Heart right ventricle (tissue), 16 donors: Measurements from ENCODE around the gene LRP1B. TPM values are rescaled to one million over a fixed set of nuclear protein-coding genes. Genes with fewer than 3 reads are reported as not detected.

Experiments used
- ATAC-seq, 8 donors: fragments of 200-7000 bp; cut with Tn5 transposase; one replicate each; pipeline ENCODE4 v1.9.1; 2020; ENCODE audit warnings: mild to moderate bottlenecking in 8 of 8, moderate library complexity in 8 of 8, moderate number of reproducible peaks in 1 of 8
- DNase-seq, 2 donors: peaks; one replicate each; pipeline ENCODE4 v3.0.0-alpha.2; 2020
- H3K27ac ChIP-seq, 10 donors: fragments of 200-600 bp; sonication (generic) in 2 of 10; one replicate each; pipeline versions ENCODE4 v1.5.0 to v1.8.0; 2020 to 2022; ENCODE audit warnings: mild to moderate bottlenecking in 3 of 10
- H3K27me3 ChIP-seq, 7 donors: fragments of 200-600 bp; one replicate each; pipeline ENCODE4 v1.8.0; 2021 to 2022; ENCODE audit warnings: mild to moderate bottlenecking in 2 of 7
- H3K36me3 ChIP-seq, 9 donors: fragments of 200-600 bp; sonication (generic) in 1 of 9; one replicate each; pipeline versions ENCODE4 v1.5.0 to v1.8.0; 2020 to 2022; ENCODE audit warnings: mild to moderate bottlenecking in 2 of 9
- H3K4me1 ChIP-seq, 9 donors: fragments of 200-600 bp; sonication (generic) in 1 of 9; one replicate each; pipeline versions ENCODE4 v1.5.0 to v1.8.0; 2020 to 2022; ENCODE audit warnings: mild to moderate bottlenecking in 4 of 9
- H3K4me3 ChIP-seq, 10 donors: fragments of 200-600 bp; sonication (generic) in 2 of 10; one replicate each; pipeline versions ENCODE4 v1.5.0 to v1.8.0; 2020 to 2022; ENCODE audit warnings: mild to moderate bottlenecking in 7 of 10, moderate library complexity in 2 of 10
- H3K9me3 ChIP-seq, 11 donors: fragments of 200-600 bp in 10 of 11; sonication (generic) in 2 of 11; one replicate each; pipeline versions ENCODE4 v1.5.0 to v1.8.0; 2013 to 2022; ENCODE audit warnings: mild to moderate bottlenecking in 2 of 11, control low read depth in 1 of 11, moderate library complexity in 1 of 11
- CTCF ChIP-seq, 9 donors: fragments of 200-600 bp; sonication (generic) in 2 of 9; IDR thresholded peaks; one replicate each; pipeline versions ENCODE4 v1.5.0 to v1.8.0; 2021 to 2022; ENCODE audit warnings: antibody characterized with exemption in 9 of 9, mild to moderate bottlenecking in 5 of 9, moderate library complexity in 1 of 9
- WGBS, 2 donors: extraction: QIAGEN DNeasy Blood & Tissue Kit; methylation state at CpG; one replicate each; pipeline ENCODE4 v1.1.7; 2013; ENCODE audit warnings: inconsistent platforms in 1 of 2; 5-methylcytosine and 5-hydroxymethylcytosine counted together
- intact Hi-C, 10 donors: fragments of 100-400 bp; cut with DNase I; formaldehyde crosslinking; loops; one replicate each; pipeline versions ENCODE4 v1.11.1 to v1.14.2; 2022
- polyA plus RNA-seq, 2 donors: library from polyadenylated mRNA; stranded (reverse); fragments of 200-250 nt; gene quantifications; one replicate each; pipeline ENCODE4 v1.2.3, GENCODE V29; 2013
- total RNA-seq, 10 donors: library from RNA; stranded (reverse); fragmentation: NEBNext Ultra II Directional in 3 of 10; extraction: Animal tissue kit (Norgen Biotek cat#: 25700) in 3 of 10; gene quantifications; one replicate each; pipeline versions ENCODE4 v1.2.1 to v1.2.4, GENCODE V29; 2021 to 2023
- donor health status: Arrhythmogenic right ventricular cardiomyopathy.
- donor health status: ischemic (EF 13 %, LVEDD 7.1; RV severe dilation, severe dysfunction).
- donor health status: healthy with polysubstance abuse.
- donor health status: DM: no; HTN: yes; CAD: no.
- donor health status: DM: no; HTN: no; CAD: no.
- donor health status: ischemic (EF 25% LVEDD 6.9; RV normal size, moderate dysfunction).
- donor health status: ischemic (EF 25% LVEDD 5.7; RV mildly dilated, moderate dysfunction).
- donor health status: healthy.
- donor health status: DM: yes; HTN: yes; CAD: no.
- donor health status: Ischemic cardiomyopathy.
- donor health status: ischemic (EF 35%, LVEDD 5.7; RV mildly dilated, moderate dysfunction).
- donor health status: nonischemic (EF 11% LVEDD 7.7; RV severe dilation, severe dysfunction).
- donor health status: DM: yes; HTN: yes; CAD: no.
- donor health status: PGD.
- donor health status: ischemic (EF 29% LVEDD 5.4; RV normal size, mild dysfunction).
- donor health status: nonischemic (EF 23%, LVEDD 6.1; RV moderate dilation, normal function).

LRP1B gene
- total and polyA plus RNA-seq, 12 donors: 0.02 to 0.27 (median 0.14) TPM; not detected in 1

- ATAC-seq: no peak
These were observed 1818.9 kb downstream of the LRP1B start for GRCh38 chr2:140311905-140312304.

GRCh38 chr2:140308706-140309105 is 1822.1 kb downstream of the LRP1B start:
- TF ChIP-seq CTCF (IDR thresholded peaks at IDR 0.05): no peak
- Histone ChIP-seq H3K9me3 (peaks cover 0 to 10% (median 0%) of the 10 kb centered on the region in 11 donors), H3K27ac (no peak overlapping the region), H3K27me3 (no peaks in the 10 kb centered on the region), H3K36me3 (no peaks in the 10 kb centered on the region), H3K4me1 (no peaks in the 10 kb centered on the region), H3K4me3 (no peak overlapping the region)
- intact Hi-C loops: no loop called here
- ATAC-seq (no peak), DNase-seq (no peak)

More at GRCh38 chr2:140311905-140312304, 1818.9 kb downstream of the LRP1B start:
- H3K27me3 ChIP-seq: no peaks in the 10 kb centered on the region
- no peaks in the 10 kb centered on the region for H3K4me1 ChIP-seq
- no peaks in the 10 kb centered on the region for H3K36me3 ChIP-seq
- DNase-seq: no peak
- H3K4me3 ChIP-seq: no peak overlapping the region
- WGBS, 2 donors: 27 to 42% methylated on average over 1 of the region's 1 CpG
- no peak for TF ChIP-seq CTCF (IDR thresholded peaks at IDR 0.05)
- no peaks in the 10 kb centered on the region for H3K9me3 ChIP-seq
- no peak overlapping the region for H3K27ac ChIP-seq
- intact Hi-C loops: no loop called here

GRCh38 chr2:140307532-140307931 is 1823.3 kb downstream of the LRP1B start:
- DNase-seq (no peak), ATAC-seq (no peak)
- Histone ChIP-seq H3K4me3 (no peak overlapping the region), H3K9me3 (peaks cover 0 to 10% (median 0%) of the 10 kb centered on the region in 11 donors), H3K36me3 (no peaks in the 10 kb centered on the region), H3K4me1 (no peaks in the 10 kb centered on the region), H3K27ac (no peak overlapping the region), H3K27me3 (no peaks in the 10 kb centered on the region)
- intact Hi-C loops: no loop called here
- TF ChIP-seq CTCF (IDR thresholded peaks at IDR 0.05): no peak

GRCh38 chr2:140295767-140296166 is 1835.0 kb downstream of the LRP1B start:
- DNase-seq (no peak), ATAC-seq (no peak)
- 83 to 89% methylated on average over 1 of the region's 1 CpG for WGBS, 2 donors
- peaks cover 0 to 7% (median 0%) of the 10 kb centered on the region in 11 donors for H3K9me3 ChIP-seq
- no peaks in the 10 kb centered on the region for H3K27me3 ChIP-seq
- intact Hi-C loops: no loop called here
- no peak overlapping the region for H3K27ac ChIP-seq
- H3K4me1 ChIP-seq: no peaks in the 10 kb centered on the region
- TF ChIP-seq CTCF (IDR thresholded peaks at IDR 0.05): no peak
- H3K4me3 ChIP-seq: no peak overlapping the region
- H3K36me3 ChIP-seq: no peaks in the 10 kb centered on the region

- ATAC-seq (no peak), DNase-seq (no peak)
- no peaks in the 10 kb centered on the region for H3K4me1 ChIP-seq
- no peak overlapping the region for H3K4me3 ChIP-seq
- no peak overlapping the region for H3K27ac ChIP-seq
- peaks cover 0 to 7% (median 0%) of the 10 kb centered on the region in 11 donors for H3K9me3 ChIP-seq
- no peaks in the 10 kb centered on the region for H3K27me3 ChIP-seq
- no peak for TF ChIP-seq CTCF (IDR thresholded peaks at IDR 0.05)
- no peaks in the 10 kb centered on the region for H3K36me3 ChIP-seq
- intact Hi-C loops: no loop called here
These were observed 1842.1 kb downstream of the LRP1B start for GRCh38 chr2:140288726-140289125.
